Natural killer cell (primary cell): ENCODE measurements around the gene LAPTM5. TPM values are rescaled to one million over a fixed set of nuclear protein-coding genes. Genes with fewer than 3 reads are reported as not detected.
A peak's percentile ranks its signal among the peaks of the same experiment; 100 is the strongest.

Experiments used
- ATAC-seq, 3 donors: fragments of 150-1000 bp in 2 of 3; fragments of 200-7000 bp in 1 of 3; cut with Tn5 transposase; 1 replicate in 1 of 3; 2 replicates in 2 of 3; pipeline ENCODE4 v1.10.0; 2021; ENCODE audit warnings: mild to moderate bottlenecking in 2 of 3, moderate library complexity in 2 of 3
- DNase-seq, 2 donors: peaks; one replicate each; pipeline versions ENCODE4 v3.0.0 to v3.0.0-alpha.2; 2013 to 2021; ENCODE audit warnings: mixed read lengths in 1 of 2
- H3K27ac ChIP-seq: one replicate; pipeline ENCODE4 v1.5.1; 2013; ENCODE audit warnings: mild to moderate bottlenecking, low read length
- H3K27me3 ChIP-seq: one replicate; pipeline ENCODE4 v1.6.1; 2013; ENCODE audit warnings: low read length; ENCODE audit not compliant: control insufficient read depth, insufficient read depth
- H3K36me3 ChIP-seq: one replicate; pipeline ENCODE4 v1.6.1; 2013; ENCODE audit warnings: low read length; ENCODE audit not compliant: control insufficient read depth, insufficient read depth
- H3K4me1 ChIP-seq: one replicate; pipeline ENCODE4 v1.6.1; 2013; ENCODE audit warnings: low read length; ENCODE audit not compliant: control insufficient read depth, insufficient read depth
- H3K4me3 ChIP-seq: one replicate; pipeline ENCODE4 v1.5.1; 2013; ENCODE audit warnings: low read length
- H3K9me3 ChIP-seq: one replicate; pipeline ENCODE4 v1.6.1; 2013; ENCODE audit warnings: low read length; ENCODE audit not compliant: control insufficient read depth, insufficient read depth
- H3K27ac Mint-ChIP-seq, 2 donors: one replicate each; pipeline ENCODE4 v1.8.0; 2022; ENCODE audit warnings: mild to moderate bottlenecking in 2 of 2, mixed read lengths in 2 of 2, moderate library complexity in 1 of 2
- H3K27me3 Mint-ChIP-seq, 2 donors: one replicate each; pipeline ENCODE4 v1.8.0; 2022; ENCODE audit warnings: low read depth in 2 of 2, mixed read lengths in 2 of 2
- H3K36me3 Mint-ChIP-seq: one replicate; pipeline ENCODE4 v1.8.0; 2022; ENCODE audit warnings: mixed read lengths
- H3K4me1 Mint-ChIP-seq, 2 donors: one replicate each; pipeline ENCODE4 v1.8.0; 2022; ENCODE audit warnings: mixed read lengths in 2 of 2
- H3K4me3 Mint-ChIP-seq: one replicate; pipeline ENCODE4 v1.8.0; 2022; ENCODE audit warnings: mild to moderate bottlenecking, moderate library complexity, mixed read lengths
- H3K9me3 Mint-ChIP-seq, 2 donors: one replicate each; pipeline ENCODE4 v1.8.0; 2022; ENCODE audit warnings: mixed read lengths in 2 of 2
- WGBS: methylation state at CpG from one replicate; pipeline ENCODE4 v1.1.7; 2013; ENCODE audit warnings: missing lambda C conversion rate; ENCODE audit not compliant: insufficient coverage; 5-methylcytosine and 5-hydroxymethylcytosine counted together
- intact Hi-C: fragments of 100-400 bp; cut with micrococcal nuclease; formaldehyde crosslinking; loops from one replicate; pipeline ENCODE4 v1.14.2; 2022
- total RNA-seq, 4 donors: library from RNA; stranded (reverse); fragments of 120-200 nt in 1 of 4; gene quantifications; one replicate each; pipeline versions ENCODE4 v1.2.3 to v1.2.4, GENCODE V29; 2013 to 2022
- TF ChIP-seq, protein P1 (sequence below): fragments of 200-600 bp; IDR thresholded peaks from one replicate; pipeline ENCODE4 v1.8.0; 2022; ENCODE audit warnings: antibody characterized with exemption

The LAPTM5 gene
- total RNA-seq, 3 donors from 2014 or later (not counting 1 experiment from before 2014, with no cell fraction given), result 520 to 674 (median 533) TPM

DNA sequence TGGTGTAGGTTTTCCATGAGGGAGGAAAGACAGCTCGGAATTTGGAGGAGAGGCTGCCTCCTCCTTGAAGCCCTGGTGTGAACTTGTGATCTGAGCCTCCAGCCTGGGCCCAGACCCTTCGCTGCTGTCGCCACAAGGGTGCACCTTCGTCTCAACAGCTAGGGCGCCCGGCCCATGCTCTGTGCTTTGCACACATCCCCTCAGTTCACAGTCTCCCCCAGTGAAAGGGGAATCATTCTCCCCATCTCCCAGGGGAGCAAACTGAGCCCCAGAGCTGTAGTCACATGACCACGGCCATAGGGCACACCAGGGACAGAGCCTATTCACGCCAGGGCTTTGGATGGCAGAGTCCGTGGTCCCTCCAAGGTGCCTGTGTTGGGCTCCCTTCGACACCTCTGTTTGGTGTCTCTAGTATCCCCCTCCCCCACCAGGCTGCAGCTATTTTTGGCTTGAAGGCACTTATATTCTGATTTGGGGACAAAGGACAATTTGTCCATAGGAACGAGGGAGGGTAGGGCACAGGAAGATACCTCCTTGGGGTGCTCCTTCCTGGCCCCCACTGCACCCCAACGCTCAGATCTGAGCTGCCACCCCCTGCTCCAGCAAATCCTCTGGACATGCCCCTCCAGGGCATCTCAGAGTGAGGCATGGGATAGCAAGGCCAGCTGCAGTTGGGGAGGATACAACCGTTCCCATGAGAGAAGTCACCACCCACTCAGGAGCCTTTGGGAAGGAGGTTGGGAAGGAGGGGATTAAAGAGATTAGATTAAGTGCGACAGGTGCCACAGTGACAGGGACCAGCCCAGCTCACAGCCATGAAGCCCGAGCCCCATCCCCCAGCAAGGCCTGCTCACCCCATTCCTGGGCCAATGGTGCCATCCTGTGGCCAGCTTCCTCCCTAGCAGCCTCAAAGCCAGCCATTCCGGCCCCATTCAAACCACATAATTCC is 49.9 kb downstream of the LAPTM5 start:
- Mint-ChIP-seq H3K27me3 (peaks cover 0 to 14% of the 10 kb centered on the region in 2 donors), H3K27ac (no peak overlapping the region), H3K4me1 (peaks cover 0 to 8% of the 10 kb centered on the region in 2 donors), H3K36me3 (no peaks in the 10 kb centered on the region), H3K4me3 (no peak overlapping the region), H3K9me3 (no peaks in the 10 kb centered on the region)
- DNase-seq (peak in 1 of 2 donors; percentile 73), ATAC-seq (peak; percentile 63 to 84 (median 76))
- Histone ChIP-seq H3K36me3 (no peaks in the 10 kb centered on the region), H3K4me1 (no peaks in the 10 kb centered on the region), H3K27me3 (no peaks in the 10 kb centered on the region), H3K27ac (no peak overlapping the region), H3K9me3 (no peaks in the 10 kb centered on the region), H3K4me3 (no peak overlapping the region)
- 62% methylated on average over 16 of the region's 16 CpGs for WGBS
- intact Hi-C loops, result no loop called here
- TF ChIP-seq, protein P1, sequence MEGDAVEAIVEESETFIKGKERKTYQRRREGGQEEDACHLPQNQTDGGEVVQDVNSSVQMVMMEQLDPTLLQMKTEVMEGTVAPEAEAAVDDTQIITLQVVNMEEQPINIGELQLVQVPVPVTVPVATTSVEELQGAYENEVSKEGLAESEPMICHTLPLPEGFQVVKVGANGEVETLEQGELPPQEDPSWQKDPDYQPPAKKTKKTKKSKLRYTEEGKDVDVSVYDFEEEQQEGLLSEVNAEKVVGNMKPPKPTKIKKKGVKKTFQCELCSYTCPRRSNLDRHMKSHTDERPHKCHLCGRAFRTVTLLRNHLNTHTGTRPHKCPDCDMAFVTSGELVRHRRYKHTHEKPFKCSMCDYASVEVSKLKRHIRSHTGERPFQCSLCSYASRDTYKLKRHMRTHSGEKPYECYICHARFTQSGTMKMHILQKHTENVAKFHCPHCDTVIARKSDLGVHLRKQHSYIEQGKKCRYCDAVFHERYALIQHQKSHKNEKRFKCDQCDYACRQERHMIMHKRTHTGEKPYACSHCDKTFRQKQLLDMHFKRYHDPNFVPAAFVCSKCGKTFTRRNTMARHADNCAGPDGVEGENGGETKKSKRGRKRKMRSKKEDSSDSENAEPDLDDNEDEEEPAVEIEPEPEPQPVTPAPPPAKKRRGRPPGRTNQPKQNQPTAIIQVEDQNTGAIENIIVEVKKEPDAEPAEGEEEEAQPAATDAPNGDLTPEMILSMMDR, result peak; percentile 19

DNA sequence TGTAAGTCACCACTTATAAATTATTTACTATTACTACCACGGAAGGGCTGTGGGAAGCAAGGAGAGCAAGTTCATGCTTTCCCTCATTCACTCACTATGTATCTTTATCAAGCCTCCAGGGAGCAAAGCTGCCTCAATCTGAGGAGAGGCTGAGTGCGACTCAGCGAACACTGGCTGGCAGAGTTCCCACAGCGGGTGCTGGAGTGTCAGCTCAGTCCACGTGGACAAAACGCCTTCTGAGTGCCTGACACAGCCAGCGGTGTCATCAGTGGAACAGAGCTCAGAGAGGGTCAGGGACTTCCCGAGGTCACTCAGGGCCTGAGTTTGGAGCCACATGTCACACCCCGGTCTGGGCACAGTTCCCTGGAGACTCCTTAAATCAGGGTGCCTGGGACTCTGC is 51.0 kb downstream of the LAPTM5 start:
- Mint-ChIP-seq H3K4me1 (peaks cover 0 to 8% of the 10 kb centered on the region in 2 donors), H3K4me3 (no peak overlapping the region), H3K27ac (no peak overlapping the region), H3K36me3 (no peaks in the 10 kb centered on the region), H3K27me3 (peaks cover 0 to 8% of the 10 kb centered on the region in 2 donors), H3K9me3 (no peaks in the 10 kb centered on the region)
- WGBS, result 54% methylated on average over 9 of the region's 9 CpGs
- TF ChIP-seq, protein P1, result no peak
- Histone ChIP-seq H3K36me3 (no peaks in the 10 kb centered on the region), H3K4me3 (no peak overlapping the region), H3K27ac (no peak overlapping the region), H3K4me1 (no peaks in the 10 kb centered on the region), H3K27me3 (no peaks in the 10 kb centered on the region), H3K9me3 (no peaks in the 10 kb centered on the region)
- intact Hi-C loops, result no loop called here
- no peak for DNase-seq
- no peak for ATAC-seq

DNA sequence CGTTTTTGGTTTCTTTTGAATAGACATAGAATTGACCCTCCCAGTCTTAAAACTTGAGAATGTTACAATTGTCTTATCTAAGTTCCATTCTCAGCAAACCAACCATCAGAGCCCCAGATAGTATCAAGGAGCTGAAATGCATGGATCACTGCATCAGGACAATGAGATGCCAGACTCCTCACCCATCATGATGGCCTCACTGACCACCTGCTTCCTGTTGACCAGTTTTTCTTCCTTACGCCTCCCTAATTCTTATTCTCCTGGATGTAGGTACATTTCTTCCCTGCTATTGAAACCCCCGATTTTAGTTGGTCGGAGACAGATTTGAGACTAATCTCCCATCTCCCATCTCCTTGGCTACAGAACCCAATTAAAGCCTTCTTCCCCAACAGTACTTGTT is 51.9 kb downstream of the LAPTM5 start:
- Histone ChIP-seq H3K4me3 (no peak overlapping the region), H3K27me3 (no peaks in the 10 kb centered on the region), H3K27ac (no peak overlapping the region), H3K36me3 (no peaks in the 10 kb centered on the region), H3K9me3 (no peaks in the 10 kb centered on the region), H3K4me1 (no peaks in the 10 kb centered on the region)
- DNase-seq (no peak), ATAC-seq (no peak)
- Mint-ChIP-seq H3K36me3 (no peaks in the 10 kb centered on the region), H3K4me3 (no peak overlapping the region), H3K9me3 (no peaks in the 10 kb centered on the region), H3K27ac (no peak overlapping the region), H3K4me1 (peaks cover 0 to 8% of the 10 kb centered on the region in 2 donors), H3K27me3 (peaks cover 0 to 4% of the 10 kb centered on the region in 2 donors)
- TF ChIP-seq, protein P1, result no peak
- WGBS, result 73% methylated on average over 4 of the region's 4 CpGs
- intact Hi-C loops, result no loop called here
